GM12878 (cell line): ENCODE results near the gene PLPP6. TPM values are rescaled to one million over a fixed set of nuclear protein-coding genes. Genes with fewer than 3 reads are reported as not detected.

Experiments used
- ATAC-seq: fragments of 200-7000 bp; cut with Tn5 transposase; 3 replicates; pipeline ENCODE4 v1.9.1; 2020; ENCODE audit warnings: mild to moderate bottlenecking, moderate library complexity
- BruUV-seq: library from RNA; stranded (reverse); fragments of 400-500 nt; replicated peaks from 2 replicates; lab custom pipeline; 2021; lab: Mats Ljungman, UMichigan
- CTCF ChIA-PET: fragments of 300-600 bp; sonication (Branson Sonifier 250); formaldehyde crosslinking; extraction: SDS; loops from one replicate; lab custom pipeline; 2021; ENCODE audit warnings: inconsistent platforms; lab: Yijun Ruan, JAX
- POLR2A ChIA-PET: fragments of 350-600 bp; formaldehyde crosslinking; extraction: SDS; loops from one replicate; lab custom pipeline; 2021; ENCODE audit warnings: inconsistent platforms; lab: Charles Lee
- RAD21 ChIA-PET: fragments of 300-600 bp; sonication (Branson Sonifier 250); formaldehyde crosslinking; loops from one replicate; lab custom pipeline; 2023; ENCODE audit warnings: antibody characterized with exemption; ENCODE audit not compliant: unreplicated experiment; lab: Charles Lee
- SMC1A ChIA-PET: fragments of 300-600 bp; sonication (Branson Sonifier 250); formaldehyde crosslinking; loops from one replicate; lab custom pipeline; 2023; ENCODE audit not compliant: unreplicated experiment, uncharacterized antibody; lab: Charles Lee
- DNase-seq: peaks from one replicate; pipeline ENCODE4 v3.0.0-alpha.2; 2011; ENCODE audit warnings: low read depth, low spot score
- FAIRE-seq: peaks from 3 replicates; lab custom pipeline; 2011; peaks lifted over from hg19 to GRCh38; lab: Jason Lieb, UNC
- H2AFZ ChIP-seq: 2 replicates; pipeline ENCODE4 v1.6.0; 2011; ENCODE audit warnings: low read depth, low read length, control low read depth; ENCODE audit not compliant: control insufficient read depth
- H3K27ac ChIP-seq: 2 replicates; pipeline ENCODE4 v1.5.1; 2011; ENCODE audit warnings: control low read depth; ENCODE audit not compliant: control insufficient read depth, insufficient read depth
- H3K27me3 ChIP-seq, 2 experiments: replicated peaks in 1 of 2; 2 replicates each; pipeline versions ENCODE4 v1.6.0 to v1.6.1; 2011; ENCODE audit warnings: low read length in 1 of 2; ENCODE audit not compliant: control insufficient read depth in 2 of 2, insufficient read depth in 2 of 2
- H3K36me3 ChIP-seq, 2 experiments: 2 replicates each; pipeline ENCODE4 v1.5.1; 2011; ENCODE audit warnings: low read length in 1 of 2; ENCODE audit not compliant: control insufficient read depth in 2 of 2, insufficient read depth in 2 of 2
- H3K4me1 ChIP-seq: 2 replicates; pipeline ENCODE4 v1.6.1; 2011; ENCODE audit warnings: mild to moderate bottlenecking, low read length, moderate library complexity, mixed read lengths; ENCODE audit not compliant: control insufficient read depth, insufficient read depth
- H3K4me2 ChIP-seq: 2 replicates; pipeline ENCODE4 v1.6.0; 2011; ENCODE audit warnings: control low read depth; ENCODE audit not compliant: control insufficient read depth, insufficient read depth
- H3K4me3 ChIP-seq: fragments of 200-600 bp; sonication (generic); 2 replicates; pipeline ENCODE4 v1.5.1; 2016
- H3K79me2 ChIP-seq: 2 replicates; pipeline ENCODE4 v1.6.0; 2011; ENCODE audit warnings: low read length; ENCODE audit not compliant: control insufficient read depth, insufficient read depth
- H3K9ac ChIP-seq: 2 replicates; pipeline ENCODE4 v1.8.0; 2011; ENCODE audit warnings: low read length, control low read depth, mixed read lengths; ENCODE audit not compliant: control insufficient read depth, insufficient read depth
- H3K9me3 ChIP-seq: replicated peaks from 3 replicates; pipeline ENCODE4 v1.5.1; 2011; ENCODE audit warnings: mild to moderate bottlenecking, low read length; ENCODE audit not compliant: control insufficient read depth, insufficient read depth
- H4K20me1 ChIP-seq: 2 replicates; pipeline ENCODE4 v1.6.0; 2011; ENCODE audit not compliant: control insufficient read depth, insufficient read depth
- BCLAF1 ChIP-seq: fragments of 450-650 bp; IDR thresholded peaks from 2 replicates; pipeline ENCODE4 v1.6.1; 2017; ENCODE audit warnings: antibody characterized with exemption, mild to moderate bottlenecking, moderate library complexity
- CEBPB ChIP-seq, 2 experiments: fragments of 150-350 bp in 1 of 2; IDR thresholded peaks; 2 replicates each; pipeline ENCODE4 v1.6.1; 2012 to 2014; ENCODE audit warnings: low read depth in 2 of 2, low read length in 2 of 2, borderline replicate concordance in 1 of 2, inconsistent platforms in 1 of 2
- CEBPZ ChIP-seq: fragments of 150-350 bp; IDR thresholded peaks from 2 replicates; pipeline ENCODE4 v1.6.1; 2016; ENCODE audit warnings: low read depth, low read length
- CHD4 ChIP-seq: fragments of 200-600 bp; sonication (generic); IDR thresholded peaks from 2 replicates; pipeline ENCODE4 v1.6.1; 2016; ENCODE audit warnings: mild to moderate bottlenecking
- FOXM1 ChIP-seq: IDR thresholded peaks from 2 replicates; pipeline ENCODE4 v1.6.1; 2012; ENCODE audit warnings: low read depth, mild to moderate bottlenecking, inconsistent platforms, low read length, moderate library complexity
- NFIC ChIP-seq: IDR thresholded peaks from 2 replicates; pipeline ENCODE4 v1.6.1; 2012; ENCODE audit warnings: low read depth, mild to moderate bottlenecking, inconsistent platforms, low read length, moderate library complexity
- RELA ChIP-seq: fragments of 450-650 bp; IDR thresholded peaks from 2 replicates; pipeline ENCODE4 v1.8.0; 2014; ENCODE audit warnings: borderline replicate concordance; ENCODE audit not compliant: partially characterized antibody
- SMARCA5 ChIP-seq: fragments of 450-650 bp; IDR thresholded peaks from 2 replicates; pipeline ENCODE4 v1.6.1; 2017; ENCODE audit warnings: mild to moderate bottlenecking
- SP1 ChIP-seq: IDR thresholded peaks from one replicate; pipeline ENCODE4 v1.6.1; 2011; ENCODE audit warnings: low read depth, low read length
- SPI1 ChIP-seq: IDR thresholded peaks from 2 replicates; pipeline ENCODE4 v1.6.1; 2011; ENCODE audit warnings: low read depth, mild to moderate bottlenecking, low read length, moderate library complexity, borderline replicate concordance; ENCODE audit not compliant: insufficient read depth
- SREBF1 ChIP-seq: IDR thresholded peaks from 2 replicates; pipeline ENCODE4 v1.6.1; 2012; ENCODE audit warnings: mild to moderate bottlenecking, low read length
- ZBTB40 ChIP-seq: fragments of 450-650 bp; IDR thresholded peaks from 2 replicates; pipeline ENCODE4 v1.6.1; 2016; ENCODE audit warnings: mild to moderate bottlenecking, moderate library complexity, borderline replicate concordance
- ZNF384 ChIP-seq: IDR thresholded peaks from 2 replicates; pipeline ENCODE4 v1.6.1; 2012; ENCODE audit warnings: low read depth, mild to moderate bottlenecking, low read length, improper control_type of control experiment, borderline replicate concordance
- WGBS: methylation state at CpG from one replicate; pipeline ENCODE4 v1.1.6; 2016; ENCODE audit warnings: low lambda C conversion rate; ENCODE audit not compliant: insufficient replicate concordance, insufficient coverage; ENCODE audit errors: missing lambda C conversion rate; 5-methylcytosine and 5-hydroxymethylcytosine counted together
- in situ Hi-C: fragments of 300-500 bp; cut with MboI; formaldehyde crosslinking; loops from 9 replicates; pipeline ENCODE4 v1.14.3; 2018; ENCODE audit warnings: mixed read lengths
- intact Hi-C: fragments of 100-400 bp; cut with micrococcal nuclease; formaldehyde crosslinking; loops from one replicate; pipeline ENCODE4 v1.14.2; 2022; ENCODE audit not compliant: unreplicated experiment
- polyA plus RNA-seq, 11 experiments: library from polyadenylated mRNA; depleted of rRNA in 4 of 11; unstranded in 6 of 11; stranded (reverse) in 5 of 11; fragments of >200 nt; fragmentation: Nextera tagmentation in 4 of 11; fragmentation: Illumina TruSeq in 1 of 11; extraction: Ambion mirVana in 4 of 11; extraction: Trizol in 1 of 11; gene quantifications; 1 replicate in 1 of 11; 2 replicates in 10 of 11; pipeline versions ENCODE4 v1.2.1 to v1.2.3, GENCODE V29; 2011 to 2016; ENCODE audit warnings: inconsistent platforms in 2 of 11, missing spikeins in 2 of 11, low read depth in 1 of 11
- total RNA-seq, 4 experiments: library from RNA; depleted of rRNA in 3 of 4; stranded (reverse); fragments of >200 nt in 3 of 4; fragmentation: Illumina TruSeq in 1 of 4; extraction: Trizol in 1 of 4; gene quantifications; 2 replicates each; pipeline versions ENCODE4 v1.2.1 to v1.2.3, GENCODE V29; 2013 to 2021

The PLPP6 gene
- total and polyA plus RNA-seq, 10 of the 15 experiments (the other 5 are each of a cell fraction or from before 2014, with no cell fraction given), result 1.6 to 11.3 (median 6.9) TPM

- no peaks in the 10 kb centered on the region for H4K20me1 ChIP-seq
- H3K36me3 ChIP-seq, result no peaks in the 10 kb centered on the region
- H2AFZ ChIP-seq, result no peak overlapping the region
- ChIA-PET POLR2A (no interaction called here), CTCF (no interaction called here), RAD21 (interaction anchor here (0.7 kb wide), 1 partner anchor 17 kb away, joined by 3 read pairs; no protein-coding TSS in a partner anchor), SMC1A (interaction anchor here (0.7 kb wide), 1 partner anchor 17 kb away, joined by 3 read pairs; no protein-coding TSS in a partner anchor)
- no TSS peak for BruUV-seq
- no peaks in the 10 kb centered on the region for H3K27me3 ChIP-seq
- H3K27ac ChIP-seq, result no peak overlapping the region
- DNase-seq (no peak), ATAC-seq (no peak), FAIRE-seq (no peak)
- H3K4me3 ChIP-seq, result no peak overlapping the region
- intact Hi-C loops (no loop called here), in situ Hi-C loops (no loop called here)
- no peak overlapping the region for H3K9ac ChIP-seq
- no peak overlapping the region for H3K4me2 ChIP-seq
- no peaks in the 10 kb centered on the region for H3K9me3 ChIP-seq
- no peaks in the 10 kb centered on the region for H3K79me2 ChIP-seq
- H3K4me1 ChIP-seq, result peaks cover 6% of the 10 kb centered on the region
- WGBS, result 52% methylated on average over 3 of the region's 3 CpGs
- TF ChIP-seq FOXM1 (no peak), SMARCA5 (no peak), ZNF384 (no peak), NFIC (no peak), ZBTB40 (no peak), CHD4 (no peak), CEBPZ (no peak), RELA (no peak), CEBPB (IDR thresholded peaks at IDR 0.05; ENCODE audit: borderline replicate concordance in 1 of 2, low read depth in 2 of 2, low read length in 2 of 2) (no peak), SP1 (no peak), SPI1 (no peak), BCLAF1 (no peak), SREBF1 (no peak)
These were observed 44.3 kb upstream of the PLPP6 start for GRCh38 chr9:4617752-4618151.
